GM18867 (cell line): Measurements from ENCODE around the gene ZNF71.
"Not testable (repeated sequence)": the region's sequence is repeated elsewhere in the genome, so short reads cannot be mapped to it uniquely, and the experiment has no call there.

Source experiments
- ATAC-seq: cut with Tn5 transposase; IDR thresholded peaks from one replicate; pipeline ENCODE4 v1.9.1; 2021; ENCODE audit warnings: mild to moderate bottlenecking, moderate library complexity; ENCODE audit not compliant: unreplicated experiment

The ZNF71 gene

GRCh38 chr19:56619121-56619520 is 24.0 kb downstream of the ZNF71 start:
- ATAC-seq: no peak

- ATAC-seq: no peak
These were observed 27.3 kb downstream of the ZNF71 start for GRCh38 chr19:56622374-56622773.

- ATAC-seq: no peak
These were observed 27.9 kb downstream of the ZNF71 start for GRCh38 chr19:56623006-56623405.

GRCh38 chr19:56625708-56626107 is 30.6 kb downstream of the ZNF71 start:
- no peak for ATAC-seq

- ATAC-seq: no peak
These were observed 37.9 kb downstream of the ZNF71 start for GRCh38 chr19:56633021-56633420.

- ATAC-seq: no peak
These were observed 43.0 kb downstream of the ZNF71 start for GRCh38 chr19:56637976-56638555.

- ATAC-seq: no peak
These were observed 44.1 kb downstream of the ZNF71 start for GRCh38 chr19:56639217-56639616.

GRCh38 chr19:56642711-56643459 is 47.8 kb downstream of the ZNF71 start, which contains the start of gene SMIM17:
Gene SMIM17 (plus strand): TSS chr19:56643159. CDS start chr19:56645668, 2,509 bp downstream.
- ATAC-seq: no peak

- ATAC-seq: no peak
These were observed 48.4 kb downstream of the ZNF71 start for GRCh38 chr19:56643460-56643955.

- ATAC-seq: no peak
These were observed 59.0 kb downstream of the ZNF71 start for GRCh38 chr19:56654151-56654550.

GRCh38 chr19:56660381-56661107 is 65.4 kb downstream of the ZNF71 start:
- no peak for ATAC-seq

GRCh38 chr19:56661248-56661647 is 66.1 kb downstream of the ZNF71 start:
- ATAC-seq: no peak

- ATAC-seq: no peak
These were observed 68.9 kb downstream of the ZNF71 start for GRCh38 chr19:56663931-56664500.

- ATAC-seq: no peak
These were observed 69.4 kb downstream of the ZNF71 start for GRCh38 chr19:56664511-56664910.

- ATAC-seq: no peak
These were observed 72.3 kb downstream of the ZNF71 start for GRCh38 chr19:56667311-56667870.

- no peak for ATAC-seq
These were observed 73.6 kb downstream of the ZNF71 start for GRCh38 chr19:56668676-56669075.

- no peak for ATAC-seq
These were observed 75.4 kb downstream of the ZNF71 start for GRCh38 chr19:56670401-56670960.

- ATAC-seq: no peak
These were observed 76.0 kb downstream of the ZNF71 start for GRCh38 chr19:56670961-56671612.

- ATAC-seq: no peak
These were observed 76.5 kb downstream of the ZNF71 start, which contains the start of gene ZNF835 for GRCh38 chr19:56671613-56671994. Gene ZNF835 (minus strand): TSS chr19:56671757. CDS start chr19:56665198, 6,559 bp downstream.

- ATAC-seq: not testable (repeated sequence)
These were observed 77.5 kb downstream of the ZNF71 start for GRCh38 chr19:56672610-56673009.
